ENCODE data around the gene SYT7.

Gene SYT7

GRCh38 chr11:61602775-61603569 lies 22.1 kb upstream of the SYT7 start:
- H3K9me3 ChIP-seq (ENCODE audit: control insufficient read depth, insufficient read depth, low read length) = no peaks in the 10 kb centered on the region
- peaks cover 6% of the 10 kb centered on the region for H3K4me1 ChIP-seq (ENCODE audit: control insufficient read depth, insufficient read depth, low read length)
- no peaks in the 10 kb centered on the region for H3K27me3 ChIP-seq (ENCODE audit: control insufficient read depth, insufficient read depth, low read length)
- H3K9ac ChIP-seq (ENCODE audit: low read depth, low read length) = no peak overlapping the region
- H3K36me3 ChIP-seq (ENCODE audit: control insufficient read depth, insufficient read depth, low read length) = no peaks in the 10 kb centered on the region
- no peak overlapping the region for H3K4me3 ChIP-seq (ENCODE audit: low read depth, low read length)

- H3K9me3 ChIP-seq (ENCODE audit: control insufficient read depth, insufficient read depth, low read length) = no peaks in the 10 kb centered on the region
- H3K4me1 ChIP-seq (ENCODE audit: control insufficient read depth, insufficient read depth, low read length) = peaks cover 6% of the 10 kb centered on the region
- no peak overlapping the region for H3K9ac ChIP-seq (ENCODE audit: low read depth, low read length)
- no peaks in the 10 kb centered on the region for H3K27me3 ChIP-seq (ENCODE audit: control insufficient read depth, insufficient read depth, low read length)
- H3K4me3 ChIP-seq (ENCODE audit: low read depth, low read length) = no peak overlapping the region
- no peaks in the 10 kb centered on the region for H3K36me3 ChIP-seq (ENCODE audit: control insufficient read depth, insufficient read depth, low read length)
These were observed 20.6 kb upstream of the SYT7 start for GRCh38 chr11:61601512-61601911.

- H3K9me3 ChIP-seq (ENCODE audit: control insufficient read depth, insufficient read depth, low read length) = no peaks in the 10 kb centered on the region
- no peaks in the 10 kb centered on the region for H3K36me3 ChIP-seq (ENCODE audit: control insufficient read depth, insufficient read depth, low read length)
- H3K4me1 ChIP-seq (ENCODE audit: control insufficient read depth, insufficient read depth, low read length) = peaks cover 6% of the 10 kb centered on the region
- no peak overlapping the region for H3K9ac ChIP-seq (ENCODE audit: low read depth, low read length)
- H3K27me3 ChIP-seq (ENCODE audit: control insufficient read depth, insufficient read depth, low read length) = no peaks in the 10 kb centered on the region
- peak overlapping the region; percentile 26 for H3K4me3 ChIP-seq (ENCODE audit: low read depth, low read length)
These were observed 19.3 kb upstream of the SYT7 start for GRCh38 chr11:61599968-61600710.

GRCh38 chr11:61598886-61599868 lies 18.3 kb upstream of the SYT7 start:
- H3K4me1 ChIP-seq (ENCODE audit: control insufficient read depth, insufficient read depth, low read length) = peaks cover 6% of the 10 kb centered on the region
- H3K9ac ChIP-seq (ENCODE audit: low read depth, low read length) = no peak overlapping the region
- H3K27me3 ChIP-seq (ENCODE audit: control insufficient read depth, insufficient read depth, low read length) = no peaks in the 10 kb centered on the region
- no peaks in the 10 kb centered on the region for H3K36me3 ChIP-seq (ENCODE audit: control insufficient read depth, insufficient read depth, low read length)
- H3K4me3 ChIP-seq (ENCODE audit: low read depth, low read length) = peak overlapping the region; percentile 26
- H3K9me3 ChIP-seq (ENCODE audit: control insufficient read depth, insufficient read depth, low read length) = no peaks in the 10 kb centered on the region

GRCh38 chr11:61598374-61598773 lies 17.5 kb upstream of the SYT7 start:
- Histone ChIP-seq H3K27me3 (ENCODE audit: control insufficient read depth, insufficient read depth, low read length) (no peaks in the 10 kb centered on the region), H3K4me3 (ENCODE audit: low read depth, low read length) (no peak overlapping the region), H3K36me3 (ENCODE audit: control insufficient read depth, insufficient read depth, low read length) (no peaks in the 10 kb centered on the region), H3K4me1 (ENCODE audit: control insufficient read depth, insufficient read depth, low read length) (peaks cover 6% of the 10 kb centered on the region), H3K9ac (ENCODE audit: low read depth, low read length) (no peak overlapping the region), H3K9me3 (ENCODE audit: control insufficient read depth, insufficient read depth, low read length) (no peaks in the 10 kb centered on the region)

GRCh38 chr11:61596990-61597389 lies 16.1 kb upstream of the SYT7 start:
- no peaks in the 10 kb centered on the region for H3K27me3 ChIP-seq (ENCODE audit: control insufficient read depth, insufficient read depth, low read length)
- H3K36me3 ChIP-seq (ENCODE audit: control insufficient read depth, insufficient read depth, low read length) = no peaks in the 10 kb centered on the region
- H3K9me3 ChIP-seq (ENCODE audit: control insufficient read depth, insufficient read depth, low read length) = no peaks in the 10 kb centered on the region
- H3K9ac ChIP-seq (ENCODE audit: low read depth, low read length) = no peak overlapping the region
- peaks cover 6% of the 10 kb centered on the region for H3K4me1 ChIP-seq (ENCODE audit: control insufficient read depth, insufficient read depth, low read length)
- H3K4me3 ChIP-seq (ENCODE audit: low read depth, low read length) = no peak overlapping the region

- no peaks in the 10 kb centered on the region for H3K9me3 ChIP-seq (ENCODE audit: control insufficient read depth, insufficient read depth, low read length)
- H3K36me3 ChIP-seq (ENCODE audit: control insufficient read depth, insufficient read depth, low read length) = no peaks in the 10 kb centered on the region
- peaks cover 2% of the 10 kb centered on the region for H3K27me3 ChIP-seq (ENCODE audit: control insufficient read depth, insufficient read depth, low read length)
- peaks cover 6% of the 10 kb centered on the region for H3K4me1 ChIP-seq (ENCODE audit: control insufficient read depth, insufficient read depth, low read length)
- no peak overlapping the region for H3K4me3 ChIP-seq (ENCODE audit: low read depth, low read length)
- H3K9ac ChIP-seq (ENCODE audit: low read depth, low read length) = no peak overlapping the region
These were observed 15.7 kb upstream of the SYT7 start for GRCh38 chr11:61596542-61596941.

- Histone ChIP-seq H3K9me3 (ENCODE audit: control insufficient read depth, insufficient read depth, low read length) (no peaks in the 10 kb centered on the region), H3K36me3 (ENCODE audit: control insufficient read depth, insufficient read depth, low read length) (no peaks in the 10 kb centered on the region), H3K9ac (ENCODE audit: low read depth, low read length) (no peak overlapping the region), H3K27me3 (ENCODE audit: control insufficient read depth, insufficient read depth, low read length) (peaks cover 9% of the 10 kb centered on the region), H3K4me3 (ENCODE audit: low read depth, low read length) (no peak overlapping the region), H3K4me1 (ENCODE audit: control insufficient read depth, insufficient read depth, low read length) (peaks cover 1% of the 10 kb centered on the region)
These were observed 14.0 kb upstream of the SYT7 start for GRCh38 chr11:61594907-61595257.

- peaks cover 21% of the 10 kb centered on the region for H3K27me3 ChIP-seq (ENCODE audit: control insufficient read depth, insufficient read depth, low read length)
- no peaks in the 10 kb centered on the region for H3K9me3 ChIP-seq (ENCODE audit: control insufficient read depth, insufficient read depth, low read length)
These were observed 12.3 kb upstream of the SYT7 start for GRCh38 chr11:61593151-61593550.

GRCh38 chr11:61592176-61592575 lies 11.3 kb upstream of the SYT7 start:
- H3K9me3 ChIP-seq (ENCODE audit: control insufficient read depth, insufficient read depth, low read length) = no peaks in the 10 kb centered on the region
- peaks cover 23% of the 10 kb centered on the region for H3K27me3 ChIP-seq (ENCODE audit: control insufficient read depth, insufficient read depth, low read length)
- H3K9ac ChIP-seq (ENCODE audit: low read depth, low read length) = no peak overlapping the region
- no peaks in the 10 kb centered on the region for H3K36me3 ChIP-seq (ENCODE audit: control insufficient read depth, insufficient read depth, low read length)
- peaks cover 3% of the 10 kb centered on the region for H3K4me1 ChIP-seq (ENCODE audit: control insufficient read depth, insufficient read depth, low read length)
- no peak overlapping the region for H3K4me3 ChIP-seq (ENCODE audit: low read depth, low read length)

More at GRCh38 chr11:61593151-61593550, 12.3 kb upstream of the SYT7 start:
- no peaks in the 10 kb centered on the region for H3K36me3 ChIP-seq (ENCODE audit: control insufficient read depth, insufficient read depth, low read length)
- H3K4me3 ChIP-seq (ENCODE audit: low read depth, low read length) = no peak overlapping the region
- H3K4me1 ChIP-seq (ENCODE audit: control insufficient read depth, insufficient read depth, low read length) = peaks cover 2% of the 10 kb centered on the region
- no peak overlapping the region for H3K9ac ChIP-seq (ENCODE audit: low read depth, low read length)

- H3K4me3 ChIP-seq (ENCODE audit: low read depth, low read length) = no peak overlapping the region
- H3K9ac ChIP-seq (ENCODE audit: low read depth, low read length) = no peak overlapping the region
- H3K4me1 ChIP-seq (ENCODE audit: control insufficient read depth, insufficient read depth, low read length) = peaks cover 12% of the 10 kb centered on the region
- H3K36me3 ChIP-seq (ENCODE audit: control insufficient read depth, insufficient read depth, low read length) = no peaks in the 10 kb centered on the region
- no peaks in the 10 kb centered on the region for H3K9me3 ChIP-seq (ENCODE audit: control insufficient read depth, insufficient read depth, low read length)
- peaks cover 44% of the 10 kb centered on the region for H3K27me3 ChIP-seq (ENCODE audit: control insufficient read depth, insufficient read depth, low read length)
These were observed 9.1 kb upstream of the SYT7 start for GRCh38 chr11:61589961-61590360.

Measured in iPS-15b (cell line).